MG63 (cell line): ENCODE results near the gene PTPRG. TPM values are rescaled to one million over a fixed set of nuclear protein-coding genes. Genes with fewer than 3 reads are reported as not detected.

ENCODE experiments used
- DNase-seq: peaks from one replicate; pipeline ENCODE4 v3.0.0-alpha.2; 2020
- H3K27me3 ChIP-seq: fragments of 250-450 bp; sonication (Bioruptor Pico); 2 replicates; pipeline ENCODE4 v1.5.1; 2020; ENCODE audit warnings: mild to moderate bottlenecking, moderate library complexity
- H3K36me3 ChIP-seq: fragments of 250-450 bp; sonication (Bioruptor Pico); 2 replicates; pipeline ENCODE4 v1.5.1; 2020; ENCODE audit warnings: mild to moderate bottlenecking, moderate library complexity
- H3K4me3 ChIP-seq: fragments of 250-450 bp; sonication (Bioruptor Pico); 2 replicates; pipeline ENCODE4 v1.5.1; 2020; ENCODE audit warnings: mild to moderate bottlenecking, moderate library complexity
- H3K9me3 ChIP-seq: fragments of 250-450 bp; sonication (Bioruptor Pico); 2 replicates; pipeline ENCODE4 v1.5.1; 2020; ENCODE audit warnings: mild to moderate bottlenecking, moderate library complexity
- total RNA-seq: library from RNA; depleted of rRNA; stranded (reverse); fragments of >200 nt; shearing (Covaris generic); gene quantifications from 2 replicates; pipeline ENCODE4 v1.2.3, GENCODE V29; 2014; ENCODE audit warnings: low replicate concordance

PTPRG gene
- total RNA-seq, 1 experiment from 2014 or later: 3.1 TPM

DNA sequence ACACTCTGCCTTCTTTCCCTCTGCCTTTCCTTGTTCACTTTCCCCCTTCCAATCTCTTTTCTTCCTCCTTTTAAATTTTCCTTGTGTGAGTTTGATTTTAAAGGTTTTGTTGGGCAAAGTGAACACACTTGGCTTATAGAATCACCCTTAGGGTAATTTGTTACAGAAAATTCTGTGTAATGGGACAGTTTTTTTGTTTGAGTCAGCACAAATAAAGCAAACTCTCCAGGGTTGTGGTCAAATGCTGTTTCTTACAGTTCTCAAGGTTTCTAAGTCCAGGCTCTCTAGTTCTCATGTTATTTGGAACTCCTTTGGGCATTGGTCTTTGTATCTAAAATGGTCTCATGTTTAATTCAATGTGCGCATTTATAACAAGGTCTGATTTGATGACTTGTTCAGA lies 307.1 kb downstream of the PTPRG start:
- DNase-seq: no peak
- Histone ChIP-seq H3K4me3 (no peak overlapping the region), H3K27me3 (no peaks in the 10 kb centered on the region), H3K9me3 (no peaks in the 10 kb centered on the region), H3K36me3 (no peaks in the 10 kb centered on the region)

GRCh38 chr3:61869371-61869770 lies 308.0 kb downstream of the PTPRG start:
- Histone ChIP-seq H3K4me3 (no peak overlapping the region), H3K36me3 (no peaks in the 10 kb centered on the region), H3K9me3 (no peaks in the 10 kb centered on the region), H3K27me3 (no peaks in the 10 kb centered on the region)
- DNase-seq: no peak

GRCh38 chr3:61871644-61872043 lies 310.3 kb downstream of the PTPRG start:
- Histone ChIP-seq H3K36me3 (no peaks in the 10 kb centered on the region), H3K9me3 (no peaks in the 10 kb centered on the region), H3K27me3 (no peaks in the 10 kb centered on the region), H3K4me3 (no peak overlapping the region)
- DNase-seq: no peak

DNA sequence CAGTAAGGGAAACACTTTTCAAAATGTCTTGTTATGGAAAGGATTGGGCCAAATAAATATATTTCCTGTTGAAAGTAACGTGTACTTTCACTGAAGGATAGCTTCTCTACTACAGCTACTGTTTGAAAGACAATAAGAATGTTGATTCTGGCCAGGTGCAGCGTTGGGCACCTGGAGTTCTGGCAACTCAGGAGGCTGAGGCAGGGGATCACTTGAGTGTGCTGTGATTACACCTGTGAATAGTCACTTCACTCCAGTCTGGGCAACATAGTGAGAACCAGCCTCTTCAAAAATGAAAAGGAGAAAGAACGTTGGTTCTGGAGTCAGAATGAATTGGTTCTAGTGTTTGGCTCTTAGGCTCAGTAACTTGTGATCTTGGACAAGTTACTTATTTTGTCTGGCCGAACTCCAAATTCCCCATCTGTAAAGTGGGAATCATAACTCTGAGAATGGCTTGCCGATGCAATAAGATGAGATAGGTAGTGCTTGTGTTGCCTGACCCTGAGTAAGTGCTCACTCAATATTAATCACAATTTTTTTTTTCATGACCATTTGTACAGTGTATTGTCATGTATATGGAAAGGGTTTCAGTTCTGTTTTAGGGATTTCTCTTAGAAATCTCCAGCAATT lies 310.8 kb downstream of the PTPRG start:
- Histone ChIP-seq H3K27me3 (no peaks in the 10 kb centered on the region), H3K4me3 (no peak overlapping the region), H3K36me3 (no peaks in the 10 kb centered on the region), H3K9me3 (no peaks in the 10 kb centered on the region)
- DNase-seq: no peak

DNA sequence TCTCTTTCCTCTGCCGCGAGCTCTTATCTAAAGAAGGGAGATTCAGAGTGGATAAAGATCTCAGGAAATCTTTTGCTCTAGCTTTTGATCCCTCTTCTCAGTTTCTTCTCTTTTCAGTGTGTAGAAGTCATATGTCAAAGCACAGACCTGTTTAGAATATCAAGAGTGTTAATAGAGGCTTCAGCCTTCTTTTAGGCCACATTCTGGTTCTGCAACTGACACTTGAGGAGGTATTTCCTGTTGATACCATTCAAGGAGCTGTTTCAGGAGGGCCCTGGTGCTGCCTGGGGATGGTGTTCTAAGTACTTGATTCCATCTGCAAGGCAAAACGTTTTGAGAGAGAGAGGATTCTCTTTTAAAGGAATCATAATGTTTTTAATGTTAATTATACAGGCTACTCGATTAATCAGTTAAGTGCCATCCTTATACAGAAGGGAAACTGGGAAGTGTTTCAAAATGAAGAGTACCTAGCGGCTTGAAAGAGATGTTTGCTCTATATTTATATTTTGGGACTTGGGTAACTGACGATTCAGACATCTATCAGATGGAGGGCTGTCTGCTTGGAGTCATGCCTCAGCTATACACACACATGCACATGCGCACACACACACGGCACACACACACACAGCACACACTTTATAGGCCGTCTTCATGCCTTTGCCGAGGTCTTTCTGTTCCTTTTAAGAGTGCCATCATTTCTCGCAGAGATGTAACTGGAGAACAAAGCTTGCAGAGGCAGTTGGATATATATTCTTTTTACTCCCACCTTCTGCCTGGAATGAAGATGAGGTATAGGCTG lies 313.9 kb downstream of the PTPRG start:
- Histone ChIP-seq H3K27me3 (no peaks in the 10 kb centered on the region), H3K4me3 (no peak overlapping the region), H3K9me3 (no peaks in the 10 kb centered on the region), H3K36me3 (no peaks in the 10 kb centered on the region)
- DNase-seq: no peak

DNA sequence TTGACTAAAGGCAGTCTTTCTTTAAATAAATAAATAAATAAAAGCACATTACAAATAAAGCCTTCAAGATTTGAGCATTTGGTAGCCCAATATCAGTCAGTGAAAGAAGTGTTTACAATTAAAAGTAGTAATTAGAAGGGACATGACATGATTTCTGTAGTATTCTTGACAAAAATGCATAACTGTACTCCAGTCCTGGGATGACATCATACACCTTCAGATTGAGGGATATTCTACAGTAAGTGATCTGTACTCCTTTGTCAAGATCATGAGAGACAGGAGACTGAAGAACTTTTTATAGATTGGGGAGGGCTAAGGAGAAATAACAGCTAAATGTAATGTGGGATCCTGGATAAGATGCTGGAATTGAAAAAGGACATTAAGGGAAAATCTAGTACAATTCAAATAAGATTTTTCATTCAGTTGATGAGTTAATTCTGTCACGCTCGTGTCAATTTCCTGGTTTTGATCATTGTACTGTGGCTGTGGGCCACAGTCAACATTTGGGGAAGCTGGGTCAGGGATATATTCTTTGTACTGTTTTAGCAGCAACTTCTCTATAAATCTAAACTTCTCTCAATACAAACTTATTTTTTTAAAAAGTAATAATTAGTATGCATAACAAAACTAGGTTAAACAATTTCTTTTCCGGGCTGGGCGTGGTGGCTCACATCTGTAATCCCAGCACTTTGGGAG lies 314.8 kb downstream of the PTPRG start:
- no peaks in the 10 kb centered on the region for H3K36me3 ChIP-seq
- H3K9me3 ChIP-seq: no peaks in the 10 kb centered on the region
- DNase-seq: no peak
- H3K27me3 ChIP-seq: no peaks in the 10 kb centered on the region
- H3K4me3 ChIP-seq: no peak overlapping the region

DNA sequence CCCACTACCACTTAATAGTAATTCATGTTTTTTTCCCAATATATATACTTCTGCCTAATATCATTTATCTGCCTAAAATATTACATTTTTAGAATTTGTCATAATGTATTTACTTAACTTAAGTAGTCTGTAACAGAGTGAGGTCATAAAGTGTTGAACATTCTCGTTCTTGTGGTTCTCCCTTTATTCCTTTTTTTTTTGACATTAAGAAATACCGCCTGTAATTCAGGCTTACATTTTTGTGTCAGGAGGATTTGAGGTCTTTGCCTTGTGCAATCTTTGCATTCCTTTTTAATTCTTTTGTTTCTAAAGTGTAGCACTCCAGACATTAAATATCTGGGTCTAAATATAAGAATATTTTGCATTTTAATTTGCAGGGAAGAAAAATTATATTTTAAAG lies 315.4 kb downstream of the PTPRG start:
- Histone ChIP-seq H3K4me3 (no peak overlapping the region), H3K27me3 (no peaks in the 10 kb centered on the region), H3K9me3 (no peaks in the 10 kb centered on the region), H3K36me3 (no peaks in the 10 kb centered on the region)
- no peak for DNase-seq

- Histone ChIP-seq H3K9me3 (no peaks in the 10 kb centered on the region), H3K36me3 (no peaks in the 10 kb centered on the region)
- no peak for DNase-seq
Measured at GRCh38 chr3:61877359-61878138, 316.2 kb downstream of the PTPRG start.

DNA sequence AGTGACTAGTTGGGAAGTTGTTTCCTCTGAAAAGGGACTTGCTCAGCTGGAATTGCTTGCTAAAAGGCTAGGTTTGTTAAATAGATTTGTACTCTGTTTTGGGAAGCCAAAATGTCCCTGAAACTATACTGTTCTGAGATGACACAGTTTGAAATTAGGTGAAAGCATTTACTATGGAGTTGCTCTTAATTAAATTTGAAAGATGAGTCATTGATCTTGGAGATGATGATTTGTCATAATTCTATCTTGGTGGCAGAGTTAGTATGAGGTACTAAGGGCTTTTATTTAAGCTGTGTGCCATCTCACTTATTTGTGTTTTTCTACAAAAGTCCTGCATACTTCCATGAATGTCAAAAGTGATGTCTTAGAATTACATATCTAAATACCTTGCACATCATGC lies 320.9 kb downstream of the PTPRG start:
- Histone ChIP-seq H3K9me3 (no peaks in the 10 kb centered on the region), H3K27me3 (no peaks in the 10 kb centered on the region), H3K4me3 (no peak overlapping the region), H3K36me3 (no peaks in the 10 kb centered on the region)
- no peak for DNase-seq

More at GRCh38 chr3:61877359-61878138, 316.2 kb downstream of the PTPRG start:
- Histone ChIP-seq H3K4me3 (no peak overlapping the region), H3K27me3 (no peaks in the 10 kb centered on the region)

- Histone ChIP-seq H3K9me3 (no peaks in the 10 kb centered on the region), H3K36me3 (no peaks in the 10 kb centered on the region), H3K27me3 (no peaks in the 10 kb centered on the region), H3K4me3 (no peak overlapping the region)
- DNase-seq: no peak
Measured at GRCh38 chr3:61884794-61885193, 323.4 kb downstream of the PTPRG start.

GRCh38 chr3:61885414-61885813 lies 324.0 kb downstream of the PTPRG start:
- Histone ChIP-seq H3K36me3 (no peaks in the 10 kb centered on the region), H3K27me3 (no peaks in the 10 kb centered on the region), H3K9me3 (no peaks in the 10 kb centered on the region), H3K4me3 (no peak overlapping the region)
- no peak for DNase-seq

GRCh38 chr3:61887206-61887605 lies 325.8 kb downstream of the PTPRG start:
- Histone ChIP-seq H3K4me3 (no peak overlapping the region), H3K9me3 (no peaks in the 10 kb centered on the region), H3K36me3 (no peaks in the 10 kb centered on the region), H3K27me3 (no peaks in the 10 kb centered on the region)
- DNase-seq: no peak

DNA sequence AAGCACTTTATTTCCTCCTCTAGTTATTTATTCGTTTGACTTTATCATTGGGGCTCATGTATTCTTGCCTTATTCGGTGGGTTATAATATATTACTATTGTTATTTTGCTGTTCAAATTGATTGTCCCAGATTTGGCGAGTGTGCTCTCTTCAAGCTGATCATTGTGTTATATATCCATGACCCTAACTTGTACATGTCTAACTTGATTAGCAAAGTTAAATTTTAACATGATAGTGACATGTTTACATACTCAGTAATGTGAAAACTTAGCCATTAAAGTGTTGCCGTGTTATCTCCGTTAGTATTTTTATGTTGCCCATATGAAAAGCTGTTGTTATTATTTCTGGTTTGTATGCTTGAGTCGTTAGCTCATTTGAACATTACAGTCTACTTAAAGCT lies 327.9 kb downstream of the PTPRG start:
- DNase-seq: no peak
- no peaks in the 10 kb centered on the region for H3K27me3 ChIP-seq
- no peaks in the 10 kb centered on the region for H3K9me3 ChIP-seq
- H3K36me3 ChIP-seq: no peaks in the 10 kb centered on the region
- no peak overlapping the region for H3K4me3 ChIP-seq

GRCh38 chr3:61890167-61890566 lies 328.8 kb downstream of the PTPRG start:
- H3K9me3 ChIP-seq: no peaks in the 10 kb centered on the region
- H3K27me3 ChIP-seq: no peaks in the 10 kb centered on the region
- no peak for DNase-seq
- H3K36me3 ChIP-seq: no peaks in the 10 kb centered on the region
- no peak overlapping the region for H3K4me3 ChIP-seq

DNA sequence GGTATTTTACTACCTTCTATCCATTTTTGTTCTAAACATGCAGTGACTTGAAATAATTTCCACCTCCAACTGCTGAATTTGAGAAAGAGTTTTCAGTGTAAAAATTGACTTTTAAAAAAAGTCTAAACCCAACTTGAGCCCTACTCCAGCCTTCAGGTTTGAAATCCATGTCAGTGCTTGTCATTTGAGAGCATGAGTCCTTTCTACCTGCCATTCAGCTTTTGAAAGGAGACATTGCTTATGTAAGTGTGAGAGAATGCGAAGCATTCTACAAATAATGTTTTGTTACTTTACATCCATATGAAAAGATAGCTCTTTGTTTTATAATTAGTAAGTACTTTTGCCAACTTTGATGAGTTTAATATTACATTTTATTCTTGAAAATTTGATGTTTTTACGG lies 329.2 kb downstream of the PTPRG start:
- no peaks in the 10 kb centered on the region for H3K9me3 ChIP-seq
- DNase-seq: no peak
- no peaks in the 10 kb centered on the region for H3K36me3 ChIP-seq
- H3K27me3 ChIP-seq: no peaks in the 10 kb centered on the region
- H3K4me3 ChIP-seq: no peak overlapping the region

- H3K9me3 ChIP-seq: no peaks in the 10 kb centered on the region
- DNase-seq: no peak
- no peak overlapping the region for H3K4me3 ChIP-seq
- H3K27me3 ChIP-seq: no peaks in the 10 kb centered on the region
- no peaks in the 10 kb centered on the region for H3K36me3 ChIP-seq
Measured at GRCh38 chr3:61892891-61893290, 331.5 kb downstream of the PTPRG start.
